Fibroblast of lung (primary cell): ENCODE results near the gene TP73. TPM values are rescaled to one million over a fixed set of nuclear protein-coding genes. Genes with fewer than 3 reads are reported as not detected.

Experiments used
- DNase-seq, 2 donors: peaks; one replicate each; pipeline versions ENCODE4 v3.0.0 to v3.0.0-alpha.2; 2010; ENCODE audit warnings: low read depth in 2 of 2
- H2AFZ ChIP-seq: 2 replicates; pipeline ENCODE4 v1.5.1; 2012; ENCODE audit warnings: low read length, control low read depth, inconsistent platforms
- H3K27ac ChIP-seq: 2 replicates; pipeline ENCODE4 v1.5.1; 2011; ENCODE audit warnings: low read length, control low read depth; ENCODE audit not compliant: insufficient read depth
- H3K27me3 ChIP-seq: 2 replicates; pipeline ENCODE4 v1.5.1; 2011; ENCODE audit warnings: mild to moderate bottlenecking, low read length; ENCODE audit not compliant: control insufficient read depth, insufficient read depth
- H3K36me3 ChIP-seq: 2 replicates; pipeline ENCODE4 v1.5.1; 2011; ENCODE audit warnings: low read length; ENCODE audit not compliant: control insufficient read depth, insufficient read depth
- H3K4me1 ChIP-seq: 2 replicates; pipeline ENCODE4 v1.5.1; 2011; ENCODE audit warnings: low read length; ENCODE audit not compliant: control insufficient read depth, insufficient read depth; ENCODE audit errors: extremely low read depth
- H3K4me2 ChIP-seq: 2 replicates; pipeline ENCODE4 v1.5.1; 2011; ENCODE audit warnings: low read length, control low read depth; ENCODE audit not compliant: insufficient read depth; ENCODE audit errors: extremely low read depth
- H3K4me3 ChIP-seq, 4 experiments: fragments of 200-600 bp in 1 of 4; sonication (generic) in 1 of 4; replicated peaks in 1 of 4; 2 replicates each; pipeline ENCODE4 v1.5.1; 2011 to 2016; ENCODE audit warnings: low read length in 4 of 4, low read depth in 3 of 4, mild to moderate bottlenecking in 3 of 4, control low read depth in 2 of 4, inconsistent platforms in 1 of 4, mixed read lengths in 1 of 4; ENCODE audit not compliant: insufficient read depth in 1 of 4; ENCODE audit errors: control extremely low read depth in 1 of 4
- H3K79me2 ChIP-seq: 2 replicates; pipeline ENCODE4 v1.5.1; 2012; ENCODE audit warnings: mild to moderate bottlenecking, low read length, inconsistent platforms; ENCODE audit not compliant: control insufficient read depth, insufficient read depth
- H3K9ac ChIP-seq: 2 replicates; pipeline ENCODE4 v1.5.1; 2011; ENCODE audit warnings: mild to moderate bottlenecking, low read length, control low read depth; ENCODE audit not compliant: insufficient read depth
- H3K9me3 ChIP-seq: 2 replicates; pipeline ENCODE4 v1.5.1; 2012; ENCODE audit warnings: low read depth, low read length; ENCODE audit not compliant: control insufficient read depth, insufficient read depth
- H4K20me1 ChIP-seq: 2 replicates; pipeline ENCODE4 v1.5.1; 2011; ENCODE audit warnings: low read length; ENCODE audit not compliant: control insufficient read depth, insufficient read depth; ENCODE audit errors: extremely low read depth
- EZH2 ChIP-seq: IDR thresholded peaks from 2 replicates; pipeline ENCODE4 v1.5.1; 2012; ENCODE audit warnings: low read length, control low read depth, mild to moderate bottlenecking; ENCODE audit errors: missing control alignments
- polyA plus RNA-seq, 2 donors: library from polyadenylated mRNA; depleted of rRNA in 1 of 2; stranded (reverse) in 1 of 2; unstranded in 1 of 2; fragments of >200 nt; gene quantifications; 2 replicates each; pipeline ENCODE4 v1.2.1, GENCODE V29; 2011 to 2012; ENCODE audit warnings: missing spikeins in 1 of 2
- total RNA-seq: library from RNA; depleted of rRNA; stranded (reverse); fragments of >200 nt; gene quantifications from 2 replicates; pipeline ENCODE4 v1.2.1, GENCODE V29; 2014
- TF ChIP-seq, protein P1 (sequence below), 2 donors: IDR thresholded peaks in 1 of 2; conservative IDR thresholded peaks in 1 of 2; 1 replicate in 1 of 2; 2 replicates in 1 of 2; pipeline ENCODE4 v1.5.1; 2011 to 2012; ENCODE audit warnings: low read length in 2 of 2, control low read depth in 1 of 2, inconsistent platforms in 1 of 2, low read depth in 1 of 2, mild to moderate bottlenecking in 1 of 2

Gene TP73
- total and polyA plus RNA-seq, 2 donors (not counting 1 experiment from before 2014, with no cell fraction given), result not detected

DNA sequence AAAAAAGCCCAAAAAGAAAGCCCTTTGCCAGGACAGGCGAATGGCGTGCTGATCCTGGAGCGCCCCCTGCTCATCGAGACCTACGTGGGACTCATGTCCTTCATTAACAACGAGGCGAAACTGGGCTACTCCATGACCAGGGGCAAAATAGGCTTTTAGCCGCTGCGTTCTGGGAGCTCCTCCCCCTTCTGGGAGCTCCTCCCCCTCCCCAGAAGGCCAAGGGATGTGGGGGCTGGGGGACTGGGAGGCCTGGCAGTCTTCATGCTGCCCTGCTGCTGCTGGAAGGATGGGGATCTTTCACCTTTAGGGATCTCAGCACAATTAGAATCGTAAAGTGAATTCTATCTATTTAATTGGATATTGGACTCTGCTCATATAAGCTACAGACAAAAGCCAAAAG lies 23.9 kb upstream of the TP73 start:
- no peaks in the 10 kb centered on the region for H3K9me3 ChIP-seq
- no peak overlapping the region for H3K4me3 ChIP-seq
- H3K27me3 ChIP-seq, result no peaks in the 10 kb centered on the region
- H3K9ac ChIP-seq, result no peak overlapping the region
- no peaks in the 10 kb centered on the region for H3K4me1 ChIP-seq
- peaks cover 5% of the 10 kb centered on the region for H3K79me2 ChIP-seq
- no peaks in the 10 kb centered on the region for H4K20me1 ChIP-seq
- no peak for TF ChIP-seq EZH2
- TF ChIP-seq, protein P1, sequence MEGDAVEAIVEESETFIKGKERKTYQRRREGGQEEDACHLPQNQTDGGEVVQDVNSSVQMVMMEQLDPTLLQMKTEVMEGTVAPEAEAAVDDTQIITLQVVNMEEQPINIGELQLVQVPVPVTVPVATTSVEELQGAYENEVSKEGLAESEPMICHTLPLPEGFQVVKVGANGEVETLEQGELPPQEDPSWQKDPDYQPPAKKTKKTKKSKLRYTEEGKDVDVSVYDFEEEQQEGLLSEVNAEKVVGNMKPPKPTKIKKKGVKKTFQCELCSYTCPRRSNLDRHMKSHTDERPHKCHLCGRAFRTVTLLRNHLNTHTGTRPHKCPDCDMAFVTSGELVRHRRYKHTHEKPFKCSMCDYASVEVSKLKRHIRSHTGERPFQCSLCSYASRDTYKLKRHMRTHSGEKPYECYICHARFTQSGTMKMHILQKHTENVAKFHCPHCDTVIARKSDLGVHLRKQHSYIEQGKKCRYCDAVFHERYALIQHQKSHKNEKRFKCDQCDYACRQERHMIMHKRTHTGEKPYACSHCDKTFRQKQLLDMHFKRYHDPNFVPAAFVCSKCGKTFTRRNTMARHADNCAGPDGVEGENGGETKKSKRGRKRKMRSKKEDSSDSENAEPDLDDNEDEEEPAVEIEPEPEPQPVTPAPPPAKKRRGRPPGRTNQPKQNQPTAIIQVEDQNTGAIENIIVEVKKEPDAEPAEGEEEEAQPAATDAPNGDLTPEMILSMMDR (conservative IDR thresholded peaks at IDR 0.05 in 1 of 2, IDR thresholded peaks at IDR 0.05 in 1 of 2; ENCODE audit: low read depth in 1 of 2, low read length in 2 of 2), result no peak
- H3K4me2 ChIP-seq, result no peak overlapping the region
- H3K27ac ChIP-seq, result no peak overlapping the region
- H2AFZ ChIP-seq, result no peak overlapping the region
- peaks cover 11% of the 10 kb centered on the region for H3K36me3 ChIP-seq
- no peak for DNase-seq

DNA sequence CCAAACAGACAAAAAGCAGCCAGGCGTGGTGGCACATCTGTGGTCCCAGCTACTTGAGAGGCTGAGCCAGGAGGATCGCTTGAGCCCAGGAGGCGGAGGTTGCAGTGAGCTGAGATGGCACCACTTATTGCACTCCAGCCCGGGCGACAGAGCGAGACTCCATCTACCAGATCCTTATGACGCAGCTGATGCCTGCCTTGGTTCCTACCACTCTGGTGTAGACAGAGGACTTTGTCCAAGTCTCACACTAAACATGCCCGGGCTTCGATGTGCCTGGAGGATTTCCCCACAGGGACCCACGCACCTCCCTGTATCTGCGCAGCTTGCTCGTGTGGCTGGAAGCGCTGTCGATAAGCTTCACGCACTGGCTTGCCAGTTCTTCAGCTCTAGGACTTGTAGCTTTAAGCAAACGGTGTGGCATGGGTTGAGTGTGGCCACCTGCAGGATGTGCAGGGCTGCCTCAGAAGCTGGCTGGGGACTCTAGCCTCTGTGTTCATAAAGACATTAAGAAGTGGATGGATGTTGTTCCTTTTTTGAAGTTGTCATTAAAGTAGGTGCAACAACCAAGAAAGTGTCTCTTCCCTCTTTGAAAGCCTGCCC lies 22.7 kb upstream of the TP73 start:
- H3K27me3 ChIP-seq, result no peaks in the 10 kb centered on the region
- no peak overlapping the region for H3K27ac ChIP-seq
- no peaks in the 10 kb centered on the region for H3K4me1 ChIP-seq
- H4K20me1 ChIP-seq, result no peaks in the 10 kb centered on the region
- no peak overlapping the region for H3K9ac ChIP-seq
- H3K4me2 ChIP-seq, result no peak overlapping the region
- peaks cover 14% of the 10 kb centered on the region for H3K36me3 ChIP-seq
- no peak for TF ChIP-seq EZH2
- TF ChIP-seq, protein P1 (conservative IDR thresholded peaks at IDR 0.05 in 1 of 2, IDR thresholded peaks at IDR 0.05 in 1 of 2; ENCODE audit: low read depth in 1 of 2, low read length in 2 of 2), result no peak
- DNase-seq, result no peak
- H3K4me3 ChIP-seq, result no peak overlapping the region
- H3K79me2 ChIP-seq, result peaks cover 5% of the 10 kb centered on the region
- no peaks in the 10 kb centered on the region for H3K9me3 ChIP-seq
- H2AFZ ChIP-seq, result no peak overlapping the region

GRCh38 chr1:3630161-3630611 lies 22.1 kb upstream of the TP73 start:
- no peak overlapping the region for H3K9ac ChIP-seq
- no peaks in the 10 kb centered on the region for H3K4me1 ChIP-seq
- TF ChIP-seq EZH2, result no peak
- TF ChIP-seq, protein P1 (conservative IDR thresholded peaks at IDR 0.05 in 1 of 2, IDR thresholded peaks at IDR 0.05 in 1 of 2; ENCODE audit: low read depth in 1 of 2, low read length in 2 of 2), result no peak
- no peak overlapping the region for H3K4me3 ChIP-seq
- peaks cover 17% of the 10 kb centered on the region for H3K36me3 ChIP-seq
- no peaks in the 10 kb centered on the region for H3K9me3 ChIP-seq
- no peak overlapping the region for H2AFZ ChIP-seq
- DNase-seq, result no peak
- H4K20me1 ChIP-seq, result no peaks in the 10 kb centered on the region
- no peaks in the 10 kb centered on the region for H3K27me3 ChIP-seq
- H3K4me2 ChIP-seq, result no peak overlapping the region
- no peak overlapping the region for H3K27ac ChIP-seq
- peaks cover 5% of the 10 kb centered on the region for H3K79me2 ChIP-seq
